IMR-90 (cell line): ENCODE measurements around the gene ITGA4.

Experiments
- BHLHE40 ChIP-seq: fragments of 150-350 bp; IDR thresholded peaks from 2 replicates; pipeline ENCODE4 v1.6.1; 2016; ENCODE audit warnings: mild to moderate bottlenecking, low read depth, low read length
- CEBPB ChIP-seq: IDR thresholded peaks from 2 replicates; pipeline ENCODE4 v1.6.1; 2012; ENCODE audit warnings: low read depth, low read length, improper control_type of control experiment
- CHD1 ChIP-seq: IDR thresholded peaks from 2 replicates; pipeline ENCODE4 v1.6.1; 2012; ENCODE audit warnings: low read depth, low read length, improper control_type of control experiment
- FOS ChIP-seq: fragments of 150-350 bp; IDR thresholded peaks from 2 replicates; pipeline ENCODE4 v1.6.1; 2016; ENCODE audit warnings: low read depth, low read length
- NFE2L2 ChIP-seq: fragments of 150-350 bp; IDR thresholded peaks from 2 replicates; pipeline ENCODE4 v1.6.1; 2016; ENCODE audit warnings: low read depth, mild to moderate bottlenecking, low read length
- POLR2A ChIP-seq: IDR thresholded peaks from 2 replicates; pipeline ENCODE4 v1.6.1; 2012; ENCODE audit warnings: mild to moderate bottlenecking, low read depth, low read length
- RAD21 ChIP-seq: IDR thresholded peaks from 2 replicates; pipeline ENCODE4 v1.6.1; 2012; ENCODE audit warnings: low read length, improper control_type of control experiment
- RCOR1 ChIP-seq: IDR thresholded peaks from 2 replicates; pipeline ENCODE4 v1.6.1; 2012; ENCODE audit warnings: mild to moderate bottlenecking, low read length, improper control_type of control experiment; ENCODE audit not compliant: insufficient replicate concordance
- SMC3 ChIP-seq: fragments of 150-350 bp; IDR thresholded peaks from 2 replicates; pipeline ENCODE4 v1.6.1; 2016; ENCODE audit warnings: low read depth, mild to moderate bottlenecking, antibody characterized with exemption, low read length, moderate library complexity
- USF2 ChIP-seq: fragments of 150-350 bp; IDR thresholded peaks from 2 replicates; pipeline ENCODE4 v1.6.1; 2017; ENCODE audit warnings: mild to moderate bottlenecking, antibody characterized with exemption, low read length, low read depth
- TF ChIP-seq, protein P1 (sequence below): conservative IDR thresholded peaks from 2 replicates; pipeline ENCODE4 v1.5.1; 2012; ENCODE audit warnings: mild to moderate bottlenecking, low read depth, low read length, improper control_type of control experiment
- TF ChIP-seq, protein P2 (sequence below): fragments of 150-350 bp; IDR thresholded peaks from 2 replicates; pipeline ENCODE4 v1.6.1; 2016; ENCODE audit warnings: low read depth, mild to moderate bottlenecking, low read length, moderate library complexity, borderline replicate concordance

DNA sequence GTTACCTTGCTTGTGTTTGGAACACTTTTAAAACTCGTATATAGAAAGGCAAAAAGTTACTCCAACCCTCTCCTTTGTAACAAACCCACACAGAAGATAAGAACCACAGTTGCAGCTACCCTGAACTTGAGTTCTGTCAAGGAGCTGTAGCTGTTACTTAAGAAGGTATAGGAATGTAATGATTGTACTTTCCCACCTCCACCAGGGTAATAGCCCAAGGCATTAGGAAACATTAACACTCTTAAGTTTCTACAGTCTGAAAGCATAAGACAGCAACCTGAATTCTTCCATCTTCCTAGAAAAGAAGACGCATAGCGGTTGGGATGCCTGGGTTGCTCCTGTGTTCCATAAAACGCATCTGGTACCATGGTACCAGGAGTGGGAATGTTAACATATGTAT, 43.0 kb downstream of the ITGA4 start:
- TF ChIP-seq SMC3 (no peak), CEBPB (no peak), POLR2A (no peak), RAD21 (no peak), BHLHE40 (no peak), USF2 (no peak), CHD1 (no peak), FOS (no peak), NFE2L2 (no peak), RCOR1 (no peak)
- TF ChIP-seq, protein P1, sequence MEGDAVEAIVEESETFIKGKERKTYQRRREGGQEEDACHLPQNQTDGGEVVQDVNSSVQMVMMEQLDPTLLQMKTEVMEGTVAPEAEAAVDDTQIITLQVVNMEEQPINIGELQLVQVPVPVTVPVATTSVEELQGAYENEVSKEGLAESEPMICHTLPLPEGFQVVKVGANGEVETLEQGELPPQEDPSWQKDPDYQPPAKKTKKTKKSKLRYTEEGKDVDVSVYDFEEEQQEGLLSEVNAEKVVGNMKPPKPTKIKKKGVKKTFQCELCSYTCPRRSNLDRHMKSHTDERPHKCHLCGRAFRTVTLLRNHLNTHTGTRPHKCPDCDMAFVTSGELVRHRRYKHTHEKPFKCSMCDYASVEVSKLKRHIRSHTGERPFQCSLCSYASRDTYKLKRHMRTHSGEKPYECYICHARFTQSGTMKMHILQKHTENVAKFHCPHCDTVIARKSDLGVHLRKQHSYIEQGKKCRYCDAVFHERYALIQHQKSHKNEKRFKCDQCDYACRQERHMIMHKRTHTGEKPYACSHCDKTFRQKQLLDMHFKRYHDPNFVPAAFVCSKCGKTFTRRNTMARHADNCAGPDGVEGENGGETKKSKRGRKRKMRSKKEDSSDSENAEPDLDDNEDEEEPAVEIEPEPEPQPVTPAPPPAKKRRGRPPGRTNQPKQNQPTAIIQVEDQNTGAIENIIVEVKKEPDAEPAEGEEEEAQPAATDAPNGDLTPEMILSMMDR: no peak
- TF ChIP-seq, protein P2, sequence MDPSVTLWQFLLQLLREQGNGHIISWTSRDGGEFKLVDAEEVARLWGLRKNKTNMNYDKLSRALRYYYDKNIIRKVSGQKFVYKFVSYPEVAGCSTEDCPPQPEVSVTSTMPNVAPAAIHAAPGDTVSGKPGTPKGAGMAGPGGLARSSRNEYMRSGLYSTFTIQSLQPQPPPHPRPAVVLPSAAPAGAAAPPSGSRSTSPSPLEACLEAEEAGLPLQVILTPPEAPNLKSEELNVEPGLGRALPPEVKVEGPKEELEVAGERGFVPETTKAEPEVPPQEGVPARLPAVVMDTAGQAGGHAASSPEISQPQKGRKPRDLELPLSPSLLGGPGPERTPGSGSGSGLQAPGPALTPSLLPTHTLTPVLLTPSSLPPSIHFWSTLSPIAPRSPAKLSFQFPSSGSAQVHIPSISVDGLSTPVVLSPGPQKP: no peak
